AG04450 (cell line): Measurements from ENCODE around the gene ITPR1. TPM values are rescaled to one million over a fixed set of nuclear protein-coding genes. Genes with fewer than 3 reads are reported as not detected.
A peak's percentile ranks its signal among the peaks of the same experiment; 100 is the strongest.

Source experiments
- CTCF ChIA-PET: fragments of 300-600, 350-600 bp; formaldehyde crosslinking; extraction: SDS; loops from one replicate; lab custom pipeline; 2022; ENCODE audit warnings: antibody characterized with exemption, inconsistent platforms; lab: Charles Lee
- POLR2A ChIA-PET: fragments of 350-600 bp; formaldehyde crosslinking; extraction: SDS; loops from one replicate; lab custom pipeline; 2021; ENCODE audit warnings: antibody characterized with exemption, inconsistent platforms; lab: Yijun Ruan, JAX
- DNase-seq: peaks from one replicate; pipeline ENCODE4 v3.0.0-alpha.2; 2011; ENCODE audit warnings: low read depth, low spot score
- H3K27ac ChIP-seq: one replicate; pipeline ENCODE4 v1.5.1; 2012; ENCODE audit warnings: low read depth, low read length, control low read depth
- H3K27me3 ChIP-seq: one replicate; pipeline ENCODE4 v1.6.0; 2012; ENCODE audit warnings: low read length; ENCODE audit not compliant: control insufficient read depth, insufficient read depth
- H3K4me3 ChIP-seq: 2 replicates; pipeline ENCODE4 v1.5.1; 2011; ENCODE audit warnings: mild to moderate bottlenecking, low read depth, low read length, control low read depth
- H3K9me3 ChIP-seq: 2 replicates; pipeline ENCODE4 v1.5.1; 2012; ENCODE audit warnings: low read length; ENCODE audit not compliant: control insufficient read depth, insufficient read depth
- CTCF ChIP-seq: IDR thresholded peaks from 2 replicates; pipeline ENCODE4 v1.5.1; 2011; ENCODE audit warnings: low read depth, low read length, control low read depth, inconsistent platforms
- polyA plus RNA-seq: library from polyadenylated mRNA; depleted of rRNA; stranded (reverse); fragments of >200 nt; gene quantifications from 2 replicates; pipeline ENCODE4 v1.2.3, GENCODE V29; 2011

Gene ITPR1
- polyA plus RNA-seq, 1 experiment, result 7.4 TPM

- POLR2A ChIA-PET, result no interaction called here
Observed at GRCh38 chr3:4776980-4777581, 283.9 kb downstream of the ITPR1 start.

DNA sequence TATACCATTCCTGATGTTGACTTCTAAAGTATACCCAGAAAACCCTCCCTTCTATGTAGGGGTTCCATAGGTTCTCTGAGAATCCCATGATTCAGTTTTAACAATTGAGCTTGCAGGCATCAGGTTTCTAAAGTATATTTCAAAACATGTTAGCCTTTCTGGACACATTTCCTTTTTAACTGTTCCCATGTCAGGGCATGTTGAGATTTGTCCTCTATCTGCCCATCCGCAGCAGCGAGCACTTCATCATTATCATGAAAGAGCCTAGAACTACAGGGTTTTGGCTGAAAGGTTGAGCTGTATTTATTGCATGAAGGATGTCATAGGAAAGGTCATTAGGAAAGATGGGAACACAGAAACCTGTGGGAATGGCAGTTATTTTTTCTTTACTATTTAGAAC is 285.0 kb downstream of the ITPR1 start:
- DNase-seq, result no peak
- Histone ChIP-seq H3K27ac (no peak overlapping the region), H3K27me3 (no peaks in the 10 kb centered on the region), H3K9me3 (no peaks in the 10 kb centered on the region), H3K4me3 (no peak overlapping the region)
- ChIA-PET CTCF (interaction anchor here (1.0 kb wide), 1 partner anchor 66 kb away, joined by 3 read pairs; no protein-coding TSS in a partner anchor), POLR2A (no interaction called here)
- no peak for TF ChIP-seq CTCF

More at GRCh38 chr3:4776980-4777581, 283.9 kb downstream of the ITPR1 start:
- Histone ChIP-seq H3K9me3 (no peaks in the 10 kb centered on the region), H3K27ac (no peak overlapping the region), H3K4me3 (no peak overlapping the region), H3K27me3 (no peaks in the 10 kb centered on the region)
- DNase-seq, result no peak
- no peak for TF ChIP-seq CTCF
- CTCF ChIA-PET, result no interaction called here

DNA sequence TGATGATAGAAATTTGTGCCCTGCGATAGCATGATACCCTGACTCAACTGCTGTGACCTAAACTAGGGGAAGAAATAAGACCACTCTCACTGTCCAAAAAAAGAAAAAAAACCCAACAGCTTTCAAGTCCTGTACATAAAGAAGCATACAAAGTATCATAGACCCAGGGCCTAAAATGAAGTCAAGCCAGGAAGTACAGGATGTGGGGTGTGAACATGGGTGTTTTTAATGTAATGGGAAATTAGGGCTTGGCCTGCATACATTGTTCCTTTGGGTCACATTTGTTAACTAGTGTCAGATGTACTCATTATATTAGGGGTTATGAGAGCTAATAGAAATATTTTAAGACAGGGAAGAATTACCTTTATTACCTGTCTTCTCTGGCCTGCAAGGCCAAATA is 285.6 kb downstream of the ITPR1 start:
- no peak overlapping the region for H3K27ac ChIP-seq
- no peaks in the 10 kb centered on the region for H3K27me3 ChIP-seq
- ChIA-PET CTCF (no interaction called here), POLR2A (no interaction called here)
- DNase-seq, result no peak
- no peak for TF ChIP-seq CTCF
- H3K4me3 ChIP-seq, result no peak overlapping the region
- H3K9me3 ChIP-seq, result no peaks in the 10 kb centered on the region

GRCh38 chr3:4780545-4780957 is 287.4 kb downstream of the ITPR1 start:
- Histone ChIP-seq H3K4me3 (no peak overlapping the region), H3K9me3 (no peaks in the 10 kb centered on the region), H3K27me3 (no peaks in the 10 kb centered on the region), H3K27ac (peak overlapping the region; percentile 11)
- no peak for DNase-seq
- no peak for TF ChIP-seq CTCF
- ChIA-PET CTCF (interaction anchor here (0.6 kb wide), 2 partner anchors 69 to 313 kb away, joined by 3 to 10 read pairs; no protein-coding TSS in a partner anchor), POLR2A (interaction anchor here (0.5 kb wide), 1 partner anchor 340 kb away, joined by 6 read pairs; no protein-coding TSS in a partner anchor)

GRCh38 chr3:4782095-4782494 is 288.9 kb downstream of the ITPR1 start:
- H3K4me3 ChIP-seq, result no peak overlapping the region
- TF ChIP-seq CTCF, result no peak
- ChIA-PET CTCF (no interaction called here), POLR2A (no interaction called here)
- no peak for DNase-seq
- H3K27ac ChIP-seq, result no peak overlapping the region
- no peaks in the 10 kb centered on the region for H3K27me3 ChIP-seq
- no peaks in the 10 kb centered on the region for H3K9me3 ChIP-seq
